MCF 10A (cell line): ENCODE measurements around the gene B4GALT5. TPM values are rescaled to one million over a fixed set of nuclear protein-coding genes. Genes with fewer than 3 reads are reported as not detected.

ENCODE experiments used
- BruUV-seq: library from RNA; stranded (reverse); fragments of 400-500 nt; replicated peaks from 2 replicates; lab custom pipeline; 2021; lab: Mats Ljungman, UMichigan
- CTCF ChIA-PET: fragments of 300-600 bp; sonication (Branson Sonifier 250); formaldehyde crosslinking; extraction: SDS; loops from one replicate; lab custom pipeline; 2021; ENCODE audit warnings: antibody characterized with exemption, inconsistent platforms; lab: Yijun Ruan, JAX
- POLR2A ChIA-PET: fragments of 300-600, 350-650 bp; sonication (Branson Sonifier 250); formaldehyde crosslinking; extraction: SDS; loops from one replicate; lab custom pipeline; 2020; ENCODE audit warnings: antibody characterized with exemption, inconsistent platforms; lab: Yijun Ruan, JAX
- DNase-seq: peaks from one replicate; pipeline ENCODE4 v3.0.0-alpha.2; 2018; ENCODE audit not compliant: unreplicated experiment
- H3K27ac Mint-ChIP-seq: one replicate; pipeline ENCODE4 v1.8.0; 2022; ENCODE audit warnings: mild to moderate bottlenecking, low read depth, mixed read lengths; ENCODE audit not compliant: unreplicated experiment
- H3K27me3 Mint-ChIP-seq: one replicate; pipeline ENCODE4 v1.8.0; 2022; ENCODE audit warnings: mixed read lengths; ENCODE audit not compliant: insufficient read depth, unreplicated experiment
- H3K36me3 Mint-ChIP-seq: one replicate; pipeline ENCODE4 v1.8.0; 2022; ENCODE audit warnings: mild to moderate bottlenecking, moderate library complexity, mixed read lengths; ENCODE audit not compliant: insufficient read depth, unreplicated experiment
- H3K4me1 Mint-ChIP-seq: one replicate; pipeline ENCODE4 v1.8.0; 2022; ENCODE audit warnings: mixed read lengths; ENCODE audit not compliant: insufficient read depth, unreplicated experiment
- H3K4me3 Mint-ChIP-seq: one replicate; pipeline ENCODE4 v1.8.0; 2022; ENCODE audit warnings: mild to moderate bottlenecking, moderate library complexity, mixed read lengths; ENCODE audit not compliant: unreplicated experiment
- H3K9me3 Mint-ChIP-seq: one replicate; pipeline ENCODE4 v1.8.0; 2022; ENCODE audit warnings: mixed read lengths; ENCODE audit not compliant: unreplicated experiment
- intact Hi-C: fragments of 100-400 bp; cut with micrococcal nuclease; formaldehyde crosslinking; loops from 2 replicates; pipeline ENCODE4 v1.14.1; 2022
- total RNA-seq: library from RNA; stranded (reverse); gene quantifications from 2 replicates; pipeline ENCODE4 v1.2.3, GENCODE V29; 2022
- TF ChIP-seq, protein P1 (sequence below): fragments of 200-600 bp; IDR thresholded peaks from one replicate; pipeline ENCODE4 v1.8.0; 2022; ENCODE audit warnings: antibody characterized with exemption, mild to moderate bottlenecking; ENCODE audit not compliant: unreplicated experiment

B4GALT5 gene
- total RNA-seq, 1 experiment from 2014 or later, result 17.1 TPM

- H3K4me3 Mint-ChIP-seq, result no peak overlapping the region
- H3K4me1 Mint-ChIP-seq, result peaks cover 63% of the 10 kb centered on the region
- ChIA-PET CTCF (no interaction called here), POLR2A (no interaction called here)
- H3K9me3 Mint-ChIP-seq, result no peaks in the 10 kb centered on the region
- H3K36me3 Mint-ChIP-seq, result peaks cover 10% of the 10 kb centered on the region
- intact Hi-C loops, result no loop called here
- H3K27ac Mint-ChIP-seq, result peak overlapping the region; percentile 37
- TF ChIP-seq, protein P1, sequence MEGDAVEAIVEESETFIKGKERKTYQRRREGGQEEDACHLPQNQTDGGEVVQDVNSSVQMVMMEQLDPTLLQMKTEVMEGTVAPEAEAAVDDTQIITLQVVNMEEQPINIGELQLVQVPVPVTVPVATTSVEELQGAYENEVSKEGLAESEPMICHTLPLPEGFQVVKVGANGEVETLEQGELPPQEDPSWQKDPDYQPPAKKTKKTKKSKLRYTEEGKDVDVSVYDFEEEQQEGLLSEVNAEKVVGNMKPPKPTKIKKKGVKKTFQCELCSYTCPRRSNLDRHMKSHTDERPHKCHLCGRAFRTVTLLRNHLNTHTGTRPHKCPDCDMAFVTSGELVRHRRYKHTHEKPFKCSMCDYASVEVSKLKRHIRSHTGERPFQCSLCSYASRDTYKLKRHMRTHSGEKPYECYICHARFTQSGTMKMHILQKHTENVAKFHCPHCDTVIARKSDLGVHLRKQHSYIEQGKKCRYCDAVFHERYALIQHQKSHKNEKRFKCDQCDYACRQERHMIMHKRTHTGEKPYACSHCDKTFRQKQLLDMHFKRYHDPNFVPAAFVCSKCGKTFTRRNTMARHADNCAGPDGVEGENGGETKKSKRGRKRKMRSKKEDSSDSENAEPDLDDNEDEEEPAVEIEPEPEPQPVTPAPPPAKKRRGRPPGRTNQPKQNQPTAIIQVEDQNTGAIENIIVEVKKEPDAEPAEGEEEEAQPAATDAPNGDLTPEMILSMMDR, result no peak
- BruUV-seq, result no TSS peak
- no peaks in the 10 kb centered on the region for H3K27me3 Mint-ChIP-seq
- DNase-seq, result no peak
These were observed 31.4 kb downstream of the B4GALT5 start for GRCh38 chr20:49682278-49682677.

DNA sequence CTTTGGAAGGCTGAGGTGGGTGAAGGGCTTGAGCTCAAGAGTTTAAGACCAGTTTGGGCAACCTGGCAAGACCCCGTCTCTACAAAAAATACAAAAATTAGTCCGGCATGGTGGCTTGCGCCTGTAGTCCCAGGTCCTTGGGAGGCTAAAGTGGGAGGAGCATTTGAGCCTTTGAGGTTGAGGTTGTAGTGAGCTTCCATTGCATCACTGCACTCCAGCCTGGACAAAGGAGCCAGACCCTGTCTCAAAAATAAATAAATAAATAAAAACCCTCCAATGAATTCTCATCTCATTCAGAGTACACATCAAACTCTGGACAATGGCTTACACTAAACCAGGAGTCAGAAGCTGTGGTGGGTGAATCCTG lies 31.8 kb downstream of the B4GALT5 start:
- CTCF ChIA-PET, result interaction anchor here (0.5 to 0.8 kb wide), 2 partner anchors 73 to 151 kb away, joined by 3 read pairs; no protein-coding TSS in a partner anchor
- intact Hi-C loops, result no loop called here
- Mint-ChIP-seq H3K4me3 (no peak overlapping the region), H3K36me3 (peaks cover 10% of the 10 kb centered on the region), H3K9me3 (no peaks in the 10 kb centered on the region), H3K4me1 (peaks cover 67% of the 10 kb centered on the region), H3K27ac (no peak overlapping the region), H3K27me3 (no peaks in the 10 kb centered on the region)
- DNase-seq, result no peak
- no TSS peak for BruUV-seq
- POLR2A ChIA-PET, result no interaction called here
- TF ChIP-seq, protein P1, result no peak

- TF ChIP-seq, protein P1, result no peak
- no TSS peak for BruUV-seq
- peaks cover 6% of the 10 kb centered on the region for H3K36me3 Mint-ChIP-seq
- CTCF ChIA-PET, result no interaction called here
- H3K4me1 Mint-ChIP-seq, result peaks cover 69% of the 10 kb centered on the region
- POLR2A ChIA-PET, result interaction anchor here (1.0 to 2.5 kb wide), 5 partner anchors 10 to 132 kb away, joined by 3 to 25 read pairs (median 4); partner anchors contain the start of gene SLC9A8
- H3K27me3 Mint-ChIP-seq, result no peaks in the 10 kb centered on the region
- no peak overlapping the region for H3K27ac Mint-ChIP-seq
- no peaks in the 10 kb centered on the region for H3K9me3 Mint-ChIP-seq
- no peak for DNase-seq
- no peak overlapping the region for H3K4me3 Mint-ChIP-seq
- intact Hi-C loops, result no loop called here
These were observed 33.2 kb downstream of the B4GALT5 start for GRCh38 chr20:49680484-49680883.

DNA sequence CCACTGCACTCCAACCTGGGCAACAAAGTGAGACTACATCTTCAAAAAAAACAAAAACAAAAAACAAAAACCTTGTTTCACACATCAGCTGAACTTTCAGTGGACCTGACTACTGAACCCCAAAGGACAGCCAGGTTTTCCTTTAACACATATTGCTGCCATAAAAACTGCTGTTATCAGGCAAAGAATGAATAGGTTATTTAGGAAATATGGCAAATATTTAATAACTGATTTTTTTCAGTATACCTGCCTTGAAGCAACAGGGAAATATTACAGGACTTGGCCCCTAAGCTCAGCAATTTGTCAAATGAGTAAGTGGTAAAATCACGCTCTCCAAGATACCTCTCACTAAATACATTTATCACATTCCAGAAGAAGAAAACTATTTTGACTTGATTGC lies 34.0 kb downstream of the B4GALT5 start:
- intact Hi-C loops, result no loop called here
- H3K9me3 Mint-ChIP-seq, result no peaks in the 10 kb centered on the region
- no peak for DNase-seq
- H3K4me1 Mint-ChIP-seq, result peaks cover 66% of the 10 kb centered on the region
- H3K27ac Mint-ChIP-seq, result peak overlapping the region; percentile 63
- TF ChIP-seq, protein P1, result no peak
- CTCF ChIA-PET, result interaction anchor here (0.8 to 1.1 kb wide), 2 partner anchors 35 to 69 kb away, joined by 3 to 8 read pairs; no protein-coding TSS in a partner anchor
- H3K36me3 Mint-ChIP-seq, result peaks cover 4% of the 10 kb centered on the region
- no peaks in the 10 kb centered on the region for H3K27me3 Mint-ChIP-seq
- POLR2A ChIA-PET, result interaction anchor here (0.7 to 2.5 kb wide), 12 partner anchors 8 to 259 kb away, joined by 3 to 25 read pairs (median 4); partner anchors contain the start of gene SLC9A8
- no TSS peak for BruUV-seq
- no peak overlapping the region for H3K4me3 Mint-ChIP-seq
